HEK293 (cell line): ENCODE results near the gene BRIX1.

Experiments used
- CTCF ChIA-PET: fragments of 350-600 bp; formaldehyde crosslinking; extraction: SDS; loops from one replicate; lab custom pipeline; 2021; ENCODE audit warnings: antibody characterized with exemption; lab: Yijun Ruan, JAX
- POLR2A ChIA-PET: fragments of 300-600 bp; formaldehyde crosslinking; extraction: SDS; loops from one replicate; lab custom pipeline; 2020; ENCODE audit warnings: antibody characterized with exemption, inconsistent platforms; lab: Yijun Ruan, JAX
- H3K27ac ChIP-seq: fragments of 200-500 bp; sonication (Bioruptor generic); 2 replicates; pipeline ENCODE4 v1.5.1; 2014; ENCODE audit warnings: low read depth, low read length, control low read depth, inconsistent platforms; ENCODE audit errors: extremely low read depth
- H3K36me3 ChIP-seq, 2 experiments: fragments of 200-500 bp in 1 of 2; sonication (Bioruptor generic) in 1 of 2; 1 replicate in 1 of 2; 2 replicates in 1 of 2; pipeline ENCODE4 v1.5.1; 2014 to 2017; ENCODE audit warnings: inconsistent platforms in 2 of 2, low read length in 2 of 2; ENCODE audit not compliant: control insufficient read depth in 2 of 2, insufficient read depth in 1 of 2
- H3K4me1 ChIP-seq: fragments of 200-500 bp; sonication (Bioruptor generic); 2 replicates; pipeline ENCODE4 v1.5.1; 2014; ENCODE audit warnings: mild to moderate bottlenecking, low read length, inconsistent platforms; ENCODE audit not compliant: control insufficient read depth, insufficient read depth
- H3K4me3 ChIP-seq: 2 replicates; pipeline ENCODE4 v1.5.1; 2011; ENCODE audit warnings: low read depth, mild to moderate bottlenecking, control low read depth, low read length, moderate library complexity
- H3K9me3 ChIP-seq: fragments of 200-500 bp; sonication (Bioruptor generic); 2 replicates; pipeline ENCODE4 v1.5.1; 2014; ENCODE audit warnings: low read depth, low read length, inconsistent platforms; ENCODE audit not compliant: control insufficient read depth, insufficient read depth
- MZF1 ChIP-seq: fragments of 450-650 bp; formaldehyde crosslinking; IDR thresholded peaks from 2 replicates; pipeline ENCODE4 v1.5.1; 2017; ENCODE audit warnings: missing biosample characterization, missing genetic modification characterization, borderline replicate concordance
- PRDM10 ChIP-seq: fragments of 450-650 bp; formaldehyde crosslinking; IDR thresholded peaks from 2 replicates; pipeline ENCODE4 v1.5.1; 2016; ENCODE audit warnings: missing biosample characterization, missing genetic modification characterization
- PRDM6 ChIP-seq: fragments of 450-650 bp; formaldehyde crosslinking; IDR thresholded peaks from 2 replicates; pipeline ENCODE4 v1.5.1; 2017; ENCODE audit warnings: missing biosample characterization, missing genetic modification characterization
- SP7 ChIP-seq: fragments of 450-650 bp; formaldehyde crosslinking; IDR thresholded peaks from 2 replicates; pipeline ENCODE4 v1.5.1; 2016; ENCODE audit warnings: missing biosample characterization, missing genetic modification characterization
- ZBTB7A ChIP-seq: fragments of 450-650 bp; formaldehyde crosslinking; IDR thresholded peaks from 2 replicates; pipeline ENCODE4 v1.5.1; 2016; ENCODE audit warnings: low read depth, missing biosample characterization, missing genetic modification characterization
- ZNF202 ChIP-seq: fragments of 450-650 bp; formaldehyde crosslinking; IDR thresholded peaks from 2 replicates; pipeline ENCODE4 v1.5.1; 2016; ENCODE audit warnings: missing biosample characterization, missing genetic modification characterization, borderline replicate concordance
- ZNF280D ChIP-seq: fragments of 450-650 bp; formaldehyde crosslinking; IDR thresholded peaks from 2 replicates; pipeline ENCODE4 v1.5.1; 2016; ENCODE audit warnings: missing biosample characterization, missing genetic modification characterization

BRIX1 gene

GRCh38 chr5:34903260-34903659 lies 12.3 kb upstream of the BRIX1 start:
- H3K36me3 ChIP-seq, result peaks cover 28 to 31% of the 10 kb centered on the region in 2 experiments
- H3K4me1 ChIP-seq, result no peaks in the 10 kb centered on the region
- H3K4me3 ChIP-seq, result no peak overlapping the region
- ChIA-PET CTCF (interaction anchor here (0.6 to 7.4 kb wide), 11 partner anchors 10 to 427 kb away, joined by 3 to 50 read pairs (median 4); partner anchors contain the start of gene RAD1), POLR2A (interaction anchor here (0.8 to 2.0 kb wide), 2 partner anchors 12 to 64 kb away, joined by 3 to 9 read pairs; partner anchors contain the start of genes BRIX1, RAD1 and TTC23L)
- H3K9me3 ChIP-seq, result no peaks in the 10 kb centered on the region
- no peak overlapping the region for H3K27ac ChIP-seq
- TF ChIP-seq ZNF202 (tag by site-specific recombination) (no peak), SP7 (tag by site-specific recombination) (no peak), MZF1 (tag by site-specific recombination) (no peak)

GRCh38 chr5:34905564-34905963 lies 9.9 kb upstream of the BRIX1 start:
- H3K27ac ChIP-seq, result no peak overlapping the region
- peaks cover 49 to 54% of the 10 kb centered on the region in 2 experiments for H3K36me3 ChIP-seq
- no peak overlapping the region for H3K4me3 ChIP-seq
- no peaks in the 10 kb centered on the region for H3K9me3 ChIP-seq
- no peaks in the 10 kb centered on the region for H3K4me1 ChIP-seq
- CTCF ChIA-PET, result interaction anchor here (0.7 to 7.4 kb wide), 12 partner anchors 9 to 430 kb away, joined by 3 to 50 read pairs (median 5); partner anchors contain the start of genes BRIX1 and RAD1
- POLR2A ChIA-PET, result interaction anchor here (1.1 to 1.7 kb wide), 3 partner anchors 10 to 18 kb away, joined by 3 to 11 read pairs (median 4); partner anchors contain the start of genes BRIX1 and RAD1
- TF ChIP-seq PRDM10, result 0 out of 2 replicates have a peak, but pooled peaks have one; percentile 13
- TF ChIP-seq ZBTB7A (tag by site-specific recombination), result no peak

GRCh38 chr5:34913072-34913471 lies 2.4 kb upstream of the BRIX1 start:
- H3K27ac ChIP-seq, result no peak overlapping the region
- ChIA-PET CTCF (interaction anchor here (0.6 to 3.0 kb wide), 3 partner anchors 15 to 390 kb away, joined by 3 to 15 read pairs (median 3); no protein-coding TSS in a partner anchor), POLR2A (no interaction called here)
- TF ChIP-seq PRDM6 (tag by site-specific recombination), result 0 out of 2 replicates have a peak, but pooled peaks have one; percentile 10
- TF ChIP-seq ZNF280D (tag by site-specific recombination), result no peak
- H3K36me3 ChIP-seq, result peaks cover 43% of the 10 kb centered on the region in 2 experiments
- H3K4me3 ChIP-seq, result no peak overlapping the region
- H3K9me3 ChIP-seq, result no peaks in the 10 kb centered on the region
- peaks cover 6% of the 10 kb centered on the region; the same call in 1 of the 2 replicates for H3K4me1 ChIP-seq
